ENCODE measurements around the gene PGAM1.

The PGAM1 gene

DNA sequence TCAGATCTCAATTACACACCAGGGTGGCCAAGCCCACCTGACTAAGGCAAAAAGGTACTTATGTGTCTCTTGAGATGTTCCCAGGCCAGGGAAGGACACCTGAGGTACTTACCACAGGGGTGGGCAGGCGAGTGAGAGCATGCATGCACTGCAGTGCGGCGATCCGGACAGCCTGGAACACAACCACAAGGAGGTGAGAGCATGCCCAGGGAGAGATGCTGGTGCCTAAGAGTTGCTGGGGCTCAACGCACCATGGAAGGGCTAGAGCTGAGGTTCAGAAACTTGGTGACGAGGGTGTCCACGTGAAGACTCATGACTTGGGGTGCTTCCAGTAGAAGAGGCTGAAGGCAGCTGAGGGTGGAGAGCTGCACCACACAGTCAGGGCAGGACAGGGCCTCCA lies 33.1 kb downstream of the PGAM1 start:
- no peak overlapping the region for H2AFZ ChIP-seq (ENCODE audit: low read depth)
- no peak overlapping the region for H3K9ac ChIP-seq
- 0 out of 2 replicates have a peak, but pooled peaks cover 3% of the 10 kb centered on the region for H3K36me3 ChIP-seq (ENCODE audit: insufficient read depth)
- H3K79me2 ChIP-seq (ENCODE audit: insufficient read depth, low read depth): no peaks in the 10 kb centered on the region
- H3K4me2 ChIP-seq: no peak overlapping the region
- TF ChIP-seq CTCF (conservative IDR thresholded peaks at IDR 0.05; ENCODE audit: low read depth, low read length): no peak
- no peaks in the 10 kb centered on the region for H3K27me3 ChIP-seq (ENCODE audit: insufficient read depth, low read depth)
- no peak overlapping the region for H3K27ac ChIP-seq
- H4K20me1 ChIP-seq (ENCODE audit: insufficient read depth): no peaks in the 10 kb centered on the region
- peaks cover 21% of the 10 kb centered on the region for H3K4me1 ChIP-seq (ENCODE audit: low read depth, poor library complexity, severe bottlenecking)
- H3K4me3 ChIP-seq (IDR thresholded peaks at IDR 0.05; ENCODE audit: insufficient read depth, low read depth, low read length): no peak overlapping the region

- Histone ChIP-seq H3K79me2 (ENCODE audit: insufficient read depth, low read depth) (no peaks in the 10 kb centered on the region), H3K4me3 (IDR thresholded peaks at IDR 0.05; ENCODE audit: insufficient read depth, low read depth, low read length) (no peak overlapping the region), H3K4me2 (no peak overlapping the region), H3K9ac (no peak overlapping the region), H3K27me3 (ENCODE audit: insufficient read depth, low read depth) (no peaks in the 10 kb centered on the region), H3K27ac (no peak overlapping the region), H2AFZ (ENCODE audit: low read depth) (no peak overlapping the region), H4K20me1 (ENCODE audit: insufficient read depth) (no peaks in the 10 kb centered on the region), H3K4me1 (ENCODE audit: low read depth, poor library complexity, severe bottlenecking) (peaks cover 29% of the 10 kb centered on the region), H3K36me3 (ENCODE audit: insufficient read depth) (0 out of 2 replicates have a peak, but pooled peaks cover 3% of the 10 kb centered on the region)
- TF ChIP-seq CTCF (conservative IDR thresholded peaks at IDR 0.05; ENCODE audit: low read depth, low read length): no peak
Observed at GRCh38 chr10:97459933-97460332, 33.9 kb downstream of the PGAM1 start.

- no peak overlapping the region for H3K27ac ChIP-seq
- H3K79me2 ChIP-seq (ENCODE audit: insufficient read depth, low read depth): no peaks in the 10 kb centered on the region; the same call in 1 of the 2 replicates
- peaks cover 10% of the 10 kb centered on the region for H3K36me3 ChIP-seq (ENCODE audit: insufficient read depth)
- no peak overlapping the region for H2AFZ ChIP-seq (ENCODE audit: low read depth)
- H3K4me2 ChIP-seq: no peak overlapping the region
- H3K4me1 ChIP-seq (ENCODE audit: low read depth, poor library complexity, severe bottlenecking): peaks cover 53% of the 10 kb centered on the region
- no peak overlapping the region for H3K9ac ChIP-seq
- TF ChIP-seq CTCF (conservative IDR thresholded peaks at IDR 0.05; ENCODE audit: low read depth, low read length): no peak
- no peaks in the 10 kb centered on the region for H4K20me1 ChIP-seq (ENCODE audit: insufficient read depth)
- H3K4me3 ChIP-seq (IDR thresholded peaks at IDR 0.05; ENCODE audit: insufficient read depth, low read depth, low read length): no peak overlapping the region
- H3K27me3 ChIP-seq (ENCODE audit: insufficient read depth, low read depth): no peaks in the 10 kb centered on the region
Observed at GRCh38 chr10:97462309-97462708, 36.3 kb downstream of the PGAM1 start.

DNA sequence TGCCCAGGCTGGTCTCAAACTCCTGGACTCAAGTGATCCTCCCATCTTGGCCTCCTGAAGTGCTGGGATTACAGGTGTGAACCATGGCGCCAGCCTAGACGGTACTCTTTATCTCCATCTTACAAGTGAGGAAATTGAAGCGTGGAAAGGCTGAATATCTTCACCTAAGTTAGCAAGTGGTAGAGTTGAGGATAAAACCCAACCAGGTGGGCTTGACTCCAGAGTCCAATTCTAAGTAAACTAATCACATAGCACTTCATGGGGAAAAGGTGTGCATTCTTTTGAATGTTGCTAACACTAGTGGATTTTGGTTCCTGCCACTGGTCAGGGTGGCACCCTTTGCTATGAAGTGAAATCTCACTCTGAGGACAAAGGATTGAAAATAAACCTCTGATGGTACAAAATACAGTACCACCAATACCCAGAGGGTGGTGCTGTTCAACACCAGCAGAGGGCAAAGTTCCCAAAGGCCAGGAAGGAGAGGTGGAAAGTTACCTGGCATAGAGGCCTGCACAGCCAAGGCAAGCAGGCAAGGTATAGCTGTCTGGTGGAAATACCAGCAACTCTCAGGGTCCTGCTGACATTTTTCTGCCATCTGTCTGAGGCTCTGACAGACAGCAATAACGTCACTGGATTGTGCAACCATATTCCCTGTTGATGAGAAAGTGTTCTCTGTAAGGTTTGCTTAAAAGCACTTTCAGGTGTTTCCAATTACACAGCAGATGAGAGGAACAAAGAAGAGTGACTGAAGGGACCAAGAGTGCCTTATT lies 37.6 kb downstream of the PGAM1 start:
- Histone ChIP-seq H3K36me3 (ENCODE audit: insufficient read depth) (peaks cover 10% of the 10 kb centered on the region), H3K4me1 (ENCODE audit: low read depth, poor library complexity, severe bottlenecking) (peaks cover 65% of the 10 kb centered on the region), H3K4me2 (peak overlapping the region; percentile 4; the same call in 1 of the 2 replicates), H4K20me1 (ENCODE audit: insufficient read depth) (no peaks in the 10 kb centered on the region), H3K27ac (peak overlapping the region; percentile 56; the same call in 1 of the 2 replicates), H3K9ac (no peak overlapping the region; the same call in 1 of the 2 replicates), H3K27me3 (ENCODE audit: insufficient read depth, low read depth) (no peaks in the 10 kb centered on the region), H3K4me3 (IDR thresholded peaks at IDR 0.05; ENCODE audit: insufficient read depth, low read depth, low read length) (no peak overlapping the region), H2AFZ (ENCODE audit: low read depth) (no peak overlapping the region), H3K79me2 (ENCODE audit: insufficient read depth, low read depth) (no peaks in the 10 kb centered on the region; the same call in 1 of the 2 replicates)
- TF ChIP-seq CTCF (conservative IDR thresholded peaks at IDR 0.05; ENCODE audit: low read depth, low read length): peak; percentile 92

Measured in KMS-11 (cell line).